H9 (cell line): ENCODE results near the gene MCU. TPM values are rescaled to one million over a fixed set of nuclear protein-coding genes. Genes with fewer than 3 reads are reported as not detected.
A peak's percentile ranks its signal among the peaks of the same experiment; 100 is the strongest.

Experiments
- DNase-seq: peaks from one replicate; pipeline ENCODE4 v3.0.0-alpha.2; 2017
- H2AFZ ChIP-seq: one replicate; pipeline ENCODE4 v1.6.1; 2013; ENCODE audit warnings: mild to moderate bottlenecking, low read length, control low read depth, moderate library complexity
- H2AK5ac ChIP-seq: 2 replicates; pipeline ENCODE4 v1.6.1; 2013; ENCODE audit warnings: low read length, control low read depth, mixed read lengths; ENCODE audit not compliant: insufficient read length
- H2BK120ac ChIP-seq: one replicate; pipeline ENCODE4 v1.6.1; 2013; ENCODE audit warnings: low read depth, mild to moderate bottlenecking, low read length, control low read depth, inconsistent platforms; ENCODE audit not compliant: poor library complexity, severe bottlenecking
- H2BK12ac ChIP-seq: 2 replicates; pipeline ENCODE4 v1.6.1; 2013; ENCODE audit warnings: low read length, control low read depth, mixed read lengths, low read depth; ENCODE audit not compliant: insufficient read length
- H2BK15ac ChIP-seq: 2 replicates; pipeline ENCODE4 v1.6.1; 2013; ENCODE audit warnings: low read depth, low read length, control low read depth
- H2BK20ac ChIP-seq: one replicate; pipeline ENCODE4 v1.6.1; 2013; ENCODE audit warnings: low read depth, mild to moderate bottlenecking, low read length, control low read depth, inconsistent platforms; ENCODE audit not compliant: poor library complexity, severe bottlenecking
- H2BK5ac ChIP-seq: 2 replicates; pipeline ENCODE4 v1.6.1; 2013; ENCODE audit warnings: low read length, control low read depth, mixed read lengths; ENCODE audit not compliant: insufficient read length
- H3K14ac ChIP-seq: 2 replicates; pipeline ENCODE4 v1.6.1; 2013; ENCODE audit warnings: low read length, control low read depth; ENCODE audit not compliant: insufficient read depth
- H3K18ac ChIP-seq: 2 replicates; pipeline ENCODE4 v1.6.1; 2013; ENCODE audit warnings: low read depth, mild to moderate bottlenecking, mixed read lengths, low read length, control low read depth; ENCODE audit not compliant: insufficient read length
- H3K23ac ChIP-seq: 2 replicates; pipeline ENCODE4 v1.6.1; 2013; ENCODE audit warnings: low read length, control low read depth, mixed read lengths, low read depth; ENCODE audit not compliant: insufficient read length
- H3K23me2 ChIP-seq: 2 replicates; pipeline ENCODE4 v1.6.1; 2013; ENCODE audit warnings: low read depth, mild to moderate bottlenecking, mixed read lengths, low read length, control low read depth; ENCODE audit not compliant: insufficient read length, poor library complexity, severe bottlenecking
- H3K27ac ChIP-seq: 2 replicates; pipeline ENCODE4 v1.5.1; 2013; ENCODE audit warnings: low read length, control low read depth, mixed read lengths, low read depth; ENCODE audit not compliant: insufficient read length
- H3K27me3 ChIP-seq: 2 replicates; pipeline ENCODE4 v1.6.1; 2013; ENCODE audit warnings: low read length, control low read depth, inconsistent platforms; ENCODE audit not compliant: insufficient read depth
- H3K4ac ChIP-seq: 2 replicates; pipeline ENCODE4 v1.6.1; 2013; ENCODE audit warnings: low read depth, mild to moderate bottlenecking, control low read depth, inconsistent platforms, low read length, moderate library complexity
- H3K4me1 ChIP-seq: 2 replicates; pipeline ENCODE4 v1.6.1; 2013; ENCODE audit warnings: low read length, control low read depth, inconsistent platforms; ENCODE audit not compliant: insufficient read depth
- H3K4me2 ChIP-seq: 2 replicates; pipeline ENCODE4 v1.6.1; 2013; ENCODE audit warnings: low read length, control low read depth, mixed read lengths; ENCODE audit not compliant: insufficient read length, insufficient read depth
- H3K56ac ChIP-seq: 2 replicates; pipeline ENCODE4 v1.6.1; 2013; ENCODE audit warnings: low read depth, mild to moderate bottlenecking, mixed read lengths, low read length, control low read depth; ENCODE audit not compliant: insufficient read length
- H3K79me1 ChIP-seq: 2 replicates; pipeline ENCODE4 v1.6.1; 2013; ENCODE audit warnings: low read depth, mild to moderate bottlenecking, moderate library complexity, low read length, control low read depth, inconsistent platforms; ENCODE audit not compliant: insufficient read depth, poor library complexity, severe bottlenecking
- H3K79me2 ChIP-seq: 2 replicates; pipeline ENCODE4 v1.6.1; 2013; ENCODE audit warnings: low read length, control low read depth, inconsistent platforms; ENCODE audit not compliant: insufficient read depth
- H3K9ac ChIP-seq: 2 replicates; pipeline ENCODE4 v1.6.1; 2013; ENCODE audit warnings: low read length, control low read depth, mixed read lengths; ENCODE audit not compliant: insufficient read length; ENCODE audit errors: extremely low read depth
- H3K9me3 ChIP-seq: one replicate; pipeline ENCODE4 v1.6.1; 2013; ENCODE audit warnings: low read depth, low read length, inconsistent platforms; ENCODE audit not compliant: control insufficient read depth
- H3T11ph ChIP-seq: one replicate; pipeline ENCODE4 v1.6.1; 2013; ENCODE audit warnings: mild to moderate bottlenecking, low read length, control low read depth, inconsistent platforms
- H4K20me1 ChIP-seq: one replicate; pipeline ENCODE4 v1.6.1; 2013; ENCODE audit not compliant: control insufficient read depth, insufficient read length, insufficient read depth
- H4K5ac ChIP-seq: 2 replicates; pipeline ENCODE4 v1.6.1; 2013; ENCODE audit warnings: low read depth, mild to moderate bottlenecking, mixed read lengths, low read length, control low read depth; ENCODE audit not compliant: insufficient read length
- H4K8ac ChIP-seq: replicated peaks from 2 replicates; pipeline ENCODE4 v1.6.1; 2013; ENCODE audit warnings: low read length, control low read depth, mixed read lengths, low read depth; ENCODE audit not compliant: insufficient read length
- H4K91ac ChIP-seq: 2 replicates; pipeline ENCODE4 v1.6.1; 2013; ENCODE audit warnings: low read depth, mild to moderate bottlenecking, moderate library complexity, mixed read lengths, low read length, control low read depth; ENCODE audit not compliant: insufficient read length
- H3K27ac Mint-ChIP-seq, 3 experiments: 2 replicates in 2 of 3; 3 replicates in 1 of 3; pipeline ENCODE4 v1.8.0; 2020 to 2021; ENCODE audit warnings: mixed read lengths in 3 of 3, mild to moderate bottlenecking in 1 of 3, moderate library complexity in 1 of 3
- H3K27me3 Mint-ChIP-seq: 2 replicates; pipeline ENCODE4 v1.8.0; 2021; ENCODE audit warnings: low read depth, mild to moderate bottlenecking, moderate library complexity, mixed read lengths
- H3K36me3 Mint-ChIP-seq, 3 experiments: 2 replicates in 2 of 3; 3 replicates in 1 of 3; pipeline ENCODE4 v1.8.0; 2020 to 2021; ENCODE audit warnings: low read depth in 3 of 3, mixed read lengths in 3 of 3; ENCODE audit not compliant: insufficient read depth in 1 of 3
- H3K4me1 Mint-ChIP-seq, 2 experiments: 2 replicates each; pipeline ENCODE4 v1.8.0; 2020; ENCODE audit warnings: mixed read lengths in 2 of 2
- H3K4me3 Mint-ChIP-seq, 2 experiments: 2 replicates in 1 of 2; 3 replicates in 1 of 2; pipeline ENCODE4 v1.8.0; 2020 to 2021; ENCODE audit warnings: mild to moderate bottlenecking in 2 of 2, mixed read lengths in 2 of 2, moderate library complexity in 1 of 2
- H3K9me3 Mint-ChIP-seq, 2 experiments: 2 replicates in 1 of 2; 3 replicates in 1 of 2; pipeline ENCODE4 v1.8.0; 2020; ENCODE audit warnings: mild to moderate bottlenecking in 2 of 2, mixed read lengths in 2 of 2, moderate library complexity in 1 of 2
- CTCF ChIP-seq: fragments of 200-600 bp; sonication (generic); conservative IDR thresholded peaks from 3 replicates; pipeline ENCODE4 v1.8.0; 2021; ENCODE audit warnings: antibody characterized with exemption, mild to moderate bottlenecking
- WGBS: extraction: QIAGEN DNeasy Blood & Tissue Kit; methylation state at CpG from one replicate; pipeline ENCODE4 v1.1.7; 2013; ENCODE audit warnings: missing lambda C conversion rate, low lambda C conversion rate, mixed read lengths; ENCODE audit not compliant: insufficient read length; ENCODE audit errors: extremely low coverage; 5-methylcytosine and 5-hydroxymethylcytosine counted together
- total RNA-seq: library from RNA; stranded (reverse); gene quantifications from 2 replicates; pipeline ENCODE4 v1.2.1, GENCODE V29; 2021

MCU gene
- total RNA-seq, 1 experiment from 2014 or later, result 36.6 TPM

- H3K9ac ChIP-seq, result no peak overlapping the region
- no peak overlapping the region for H3T11ph ChIP-seq
- H3K18ac ChIP-seq, result no peak overlapping the region
- no peaks in the 10 kb centered on the region for H3K4me1 ChIP-seq
- H3K23me2 ChIP-seq, result no peaks in the 10 kb centered on the region
- no peak overlapping the region for H2BK15ac ChIP-seq
- H3K56ac ChIP-seq, result no peak overlapping the region
- H4K8ac ChIP-seq, result no peak overlapping the region
- H3K79me1 ChIP-seq, result peaks cover 6% of the 10 kb centered on the region
- H3K36me3 Mint-ChIP-seq, result peaks cover 0 to 4% (median 0%) of the 10 kb centered on the region in 3 experiments; a peak in 3 of 7 replicates
- no peak overlapping the region for H2AFZ ChIP-seq
- no peak overlapping the region for H2BK12ac ChIP-seq
- no peaks in the 10 kb centered on the region for H3K27me3 Mint-ChIP-seq
- no peak overlapping the region for H4K91ac ChIP-seq
- peaks cover 18 to 28% of the 10 kb centered on the region in 2 experiments for H3K4me1 Mint-ChIP-seq
- H4K20me1 ChIP-seq, result no peaks in the 10 kb centered on the region
- no peak overlapping the region for H3K4ac ChIP-seq
- no peaks in the 10 kb centered on the region for H3K9me3 Mint-ChIP-seq
- no peak overlapping the region; a peak in 1 of 5 replicates for H3K4me3 Mint-ChIP-seq
- no CpG with 5 or more reads among the region's 3 CpGs for WGBS
- H2BK120ac ChIP-seq, result no peak overlapping the region
- H3K27me3 ChIP-seq, result no peaks in the 10 kb centered on the region
- DNase-seq, result no peak
- no peak overlapping the region for H3K27ac ChIP-seq
- no peak overlapping the region for H2BK5ac ChIP-seq
- no peak overlapping the region for H4K5ac ChIP-seq
- H3K14ac ChIP-seq, result no peak overlapping the region
- no peak overlapping the region for H2BK20ac ChIP-seq
- no peak overlapping the region for H2AK5ac ChIP-seq
- H3K9me3 ChIP-seq, result no peaks in the 10 kb centered on the region
- H3K23ac ChIP-seq, result no peak overlapping the region
- peak overlapping the region; percentile 60 to 93 (median 85); a peak in 4 of 7 replicates for H3K27ac Mint-ChIP-seq
- no peak overlapping the region for H3K4me2 ChIP-seq
- TF ChIP-seq CTCF, result no peak
- peaks cover 6% of the 10 kb centered on the region; the same call in 1 of the 2 replicates for H3K79me2 ChIP-seq
Observed at GRCh38 chr10:72744566-72744965, 52.6 kb downstream of the MCU start.
